HepG2 (cell line): ENCODE data around the gene CMIP. TPM values are rescaled to one million over a fixed set of nuclear protein-coding genes. Genes with fewer than 3 reads are reported as not detected.

Experiments used
- MIER3 ChIP-seq: IDR thresholded peaks from 2 replicates; pipeline ENCODE4 v1.6.1; 2016; ENCODE audit warnings: missing compliant biosample characterization, borderline replicate concordance
- MYC ChIP-seq: sonication (generic); formaldehyde crosslinking; IDR thresholded peaks from 2 replicates; pipeline ENCODE4 v1.9.0; 2021; ENCODE audit warnings: missing genetic modification reagents, borderline replicate concordance
- RAD21 ChIP-seq: fragments of 450-650 bp; formaldehyde crosslinking; IDR thresholded peaks from 2 replicates; pipeline ENCODE4 v1.5.0; 2020; ENCODE audit warnings: mild to moderate bottlenecking
- REPIN1 ChIP-seq: sonication (generic); formaldehyde crosslinking; IDR thresholded peaks from 2 replicates; pipeline ENCODE4 v1.8.0; 2022; ENCODE audit warnings: missing genetic modification reagents, low read depth, mild to moderate bottlenecking, borderline replicate concordance
- RORA ChIP-seq: sonication (generic); formaldehyde crosslinking; IDR thresholded peaks from 2 replicates; pipeline ENCODE4 v1.5.0; 2020; ENCODE audit warnings: mild to moderate bottlenecking, missing genetic modification reagents, moderate library complexity
- SSRP1 ChIP-seq: IDR thresholded peaks from 2 replicates; pipeline ENCODE4 v1.6.1; 2016; ENCODE audit warnings: control low read depth
- TCF7 ChIP-seq: sonication (generic); IDR thresholded peaks from 2 replicates; pipeline ENCODE4 v1.6.1; 2016; ENCODE audit warnings: antibody characterized with exemption, low read depth
- THYN1 ChIP-seq: sonication (generic); formaldehyde crosslinking; IDR thresholded peaks from 2 replicates; pipeline ENCODE4 v1.8.1; 2023; ENCODE audit warnings: low read depth, mild to moderate bottlenecking, moderate library complexity, missing genetic modification reagents, borderline replicate concordance
- TOPORS ChIP-seq: sonication (generic); formaldehyde crosslinking; IDR thresholded peaks from 2 replicates; pipeline ENCODE4 v1.8.0; 2023; ENCODE audit warnings: mild to moderate bottlenecking, missing genetic modification reagents
- U2AF2 ChIP-seq: fragments of 200-400 bp; formaldehyde crosslinking; IDR thresholded peaks from 2 replicates; pipeline ENCODE4 v1.6.1; 2017; ENCODE audit warnings: low read depth, mild to moderate bottlenecking, low read length
- ZBTB8A ChIP-seq: sonication (generic); formaldehyde crosslinking; IDR thresholded peaks from 2 replicates; pipeline ENCODE4 v1.4.0; 2020; ENCODE audit warnings: mild to moderate bottlenecking, low read depth, missing genetic modification reagents, borderline replicate concordance
- ZNF3 ChIP-seq: IDR thresholded peaks from 2 replicates; pipeline ENCODE4 v1.7.0; 2017; ENCODE audit warnings: inconsistent platforms
- ZNF33A ChIP-seq: sonication (generic); formaldehyde crosslinking; IDR thresholded peaks from 2 replicates; pipeline ENCODE4 v1.5.1; 2020; ENCODE audit warnings: missing genetic modification reagents, mild to moderate bottlenecking, moderate library complexity, borderline replicate concordance
- ZNF44 ChIP-seq: sonication (generic); formaldehyde crosslinking; IDR thresholded peaks from 2 replicates; pipeline ENCODE4 v1.5.1; 2020; ENCODE audit warnings: mild to moderate bottlenecking, missing genetic modification reagents
- ZNF572 ChIP-seq: sonication (generic); formaldehyde crosslinking; IDR thresholded peaks from 2 replicates; pipeline ENCODE4 v1.5.1; 2020; ENCODE audit warnings: mild to moderate bottlenecking, missing genetic modification reagents
- polyA plus RNA-seq, 8 experiments: library from polyadenylated mRNA; depleted of rRNA in 3 of 8; stranded (reverse) in 7 of 8; unstranded in 1 of 8; fragments of >200 nt; fragmentation: Illumina TruSeq in 4 of 8; extraction: Trizol in 4 of 8; gene quantifications; 2 replicates each; pipeline versions ENCODE4 v1.2.1 to v1.2.3, GENCODE V29; 2011 to 2016; ENCODE audit warnings: low read depth in 4 of 8, missing spikeins in 1 of 8, mixed read lengths in 1 of 8; ENCODE audit not compliant: insufficient read depth in 1 of 8
- total RNA-seq, 5 experiments: library from RNA; depleted of rRNA; stranded (reverse); fragments of >200 nt; fragmentation: Illumina TruSeq; extraction: Trizol; gene quantifications; 2 replicates each; pipeline ENCODE4 v1.2.3, GENCODE V29; 2016; ENCODE audit warnings: low read depth in 1 of 5
- TF ChIP-seq, protein P1 (sequence below): sonication (generic); formaldehyde crosslinking; IDR thresholded peaks from 2 replicates; pipeline ENCODE4 v1.5.0; 2020; ENCODE audit warnings: mild to moderate bottlenecking, missing genetic modification reagents, borderline replicate concordance
- TF ChIP-seq, protein P2 (sequence below): sonication (generic); formaldehyde crosslinking; IDR thresholded peaks from 2 replicates; pipeline ENCODE4 v1.4.0; 2020; ENCODE audit warnings: missing genetic modification reagents, borderline replicate concordance

The CMIP gene
- total and polyA plus RNA-seq, 2 of the 13 experiments (the other 11 are each of a cell fraction or from before 2014, with no cell fraction given) = 10.9 to 18.1 TPM

DNA sequence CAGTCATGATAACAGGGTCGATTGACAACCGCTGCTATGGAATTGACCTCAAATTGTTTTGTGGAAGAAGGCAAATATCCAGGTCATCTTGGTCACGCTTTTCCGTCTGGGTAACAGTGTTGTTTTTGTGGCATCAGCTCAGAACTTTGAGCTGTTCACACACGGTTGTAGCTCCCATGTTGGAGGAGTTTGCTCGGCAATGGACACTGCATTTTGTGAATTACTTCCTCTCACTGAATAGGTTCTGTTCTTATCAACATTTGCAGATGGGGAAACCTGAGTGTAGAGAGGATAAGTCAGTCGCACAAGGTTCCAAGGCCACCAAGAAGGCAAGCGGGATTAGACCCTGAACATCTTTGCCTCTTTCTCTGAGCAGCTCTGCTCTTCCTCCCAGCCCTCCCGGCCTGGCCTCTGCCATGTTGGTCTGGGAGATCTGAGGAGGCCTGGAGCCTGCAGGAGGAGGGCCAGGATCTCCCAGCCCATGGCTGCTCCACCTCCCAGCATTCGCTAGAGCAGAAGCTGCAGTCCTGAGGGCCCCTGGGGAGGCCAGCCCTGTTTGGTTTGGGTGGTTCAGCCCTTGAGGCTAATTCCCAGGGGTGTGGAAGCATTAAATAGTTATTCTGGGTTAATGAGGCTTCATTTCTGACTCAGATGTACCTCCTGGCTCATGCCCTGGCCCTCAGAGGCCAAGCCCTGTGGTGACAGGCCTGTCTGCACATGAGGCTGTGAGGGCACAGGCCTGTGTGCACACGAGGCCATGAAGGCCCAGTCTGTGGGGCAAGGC is 180.3 kb downstream of the CMIP start (continued):
- no peak for TF ChIP-seq ZBTB8A
- TF ChIP-seq THYN1 = no peak
- TF ChIP-seq SSRP1 (CRISPR knock-in tag) = no peak
- TF ChIP-seq, protein P1, sequence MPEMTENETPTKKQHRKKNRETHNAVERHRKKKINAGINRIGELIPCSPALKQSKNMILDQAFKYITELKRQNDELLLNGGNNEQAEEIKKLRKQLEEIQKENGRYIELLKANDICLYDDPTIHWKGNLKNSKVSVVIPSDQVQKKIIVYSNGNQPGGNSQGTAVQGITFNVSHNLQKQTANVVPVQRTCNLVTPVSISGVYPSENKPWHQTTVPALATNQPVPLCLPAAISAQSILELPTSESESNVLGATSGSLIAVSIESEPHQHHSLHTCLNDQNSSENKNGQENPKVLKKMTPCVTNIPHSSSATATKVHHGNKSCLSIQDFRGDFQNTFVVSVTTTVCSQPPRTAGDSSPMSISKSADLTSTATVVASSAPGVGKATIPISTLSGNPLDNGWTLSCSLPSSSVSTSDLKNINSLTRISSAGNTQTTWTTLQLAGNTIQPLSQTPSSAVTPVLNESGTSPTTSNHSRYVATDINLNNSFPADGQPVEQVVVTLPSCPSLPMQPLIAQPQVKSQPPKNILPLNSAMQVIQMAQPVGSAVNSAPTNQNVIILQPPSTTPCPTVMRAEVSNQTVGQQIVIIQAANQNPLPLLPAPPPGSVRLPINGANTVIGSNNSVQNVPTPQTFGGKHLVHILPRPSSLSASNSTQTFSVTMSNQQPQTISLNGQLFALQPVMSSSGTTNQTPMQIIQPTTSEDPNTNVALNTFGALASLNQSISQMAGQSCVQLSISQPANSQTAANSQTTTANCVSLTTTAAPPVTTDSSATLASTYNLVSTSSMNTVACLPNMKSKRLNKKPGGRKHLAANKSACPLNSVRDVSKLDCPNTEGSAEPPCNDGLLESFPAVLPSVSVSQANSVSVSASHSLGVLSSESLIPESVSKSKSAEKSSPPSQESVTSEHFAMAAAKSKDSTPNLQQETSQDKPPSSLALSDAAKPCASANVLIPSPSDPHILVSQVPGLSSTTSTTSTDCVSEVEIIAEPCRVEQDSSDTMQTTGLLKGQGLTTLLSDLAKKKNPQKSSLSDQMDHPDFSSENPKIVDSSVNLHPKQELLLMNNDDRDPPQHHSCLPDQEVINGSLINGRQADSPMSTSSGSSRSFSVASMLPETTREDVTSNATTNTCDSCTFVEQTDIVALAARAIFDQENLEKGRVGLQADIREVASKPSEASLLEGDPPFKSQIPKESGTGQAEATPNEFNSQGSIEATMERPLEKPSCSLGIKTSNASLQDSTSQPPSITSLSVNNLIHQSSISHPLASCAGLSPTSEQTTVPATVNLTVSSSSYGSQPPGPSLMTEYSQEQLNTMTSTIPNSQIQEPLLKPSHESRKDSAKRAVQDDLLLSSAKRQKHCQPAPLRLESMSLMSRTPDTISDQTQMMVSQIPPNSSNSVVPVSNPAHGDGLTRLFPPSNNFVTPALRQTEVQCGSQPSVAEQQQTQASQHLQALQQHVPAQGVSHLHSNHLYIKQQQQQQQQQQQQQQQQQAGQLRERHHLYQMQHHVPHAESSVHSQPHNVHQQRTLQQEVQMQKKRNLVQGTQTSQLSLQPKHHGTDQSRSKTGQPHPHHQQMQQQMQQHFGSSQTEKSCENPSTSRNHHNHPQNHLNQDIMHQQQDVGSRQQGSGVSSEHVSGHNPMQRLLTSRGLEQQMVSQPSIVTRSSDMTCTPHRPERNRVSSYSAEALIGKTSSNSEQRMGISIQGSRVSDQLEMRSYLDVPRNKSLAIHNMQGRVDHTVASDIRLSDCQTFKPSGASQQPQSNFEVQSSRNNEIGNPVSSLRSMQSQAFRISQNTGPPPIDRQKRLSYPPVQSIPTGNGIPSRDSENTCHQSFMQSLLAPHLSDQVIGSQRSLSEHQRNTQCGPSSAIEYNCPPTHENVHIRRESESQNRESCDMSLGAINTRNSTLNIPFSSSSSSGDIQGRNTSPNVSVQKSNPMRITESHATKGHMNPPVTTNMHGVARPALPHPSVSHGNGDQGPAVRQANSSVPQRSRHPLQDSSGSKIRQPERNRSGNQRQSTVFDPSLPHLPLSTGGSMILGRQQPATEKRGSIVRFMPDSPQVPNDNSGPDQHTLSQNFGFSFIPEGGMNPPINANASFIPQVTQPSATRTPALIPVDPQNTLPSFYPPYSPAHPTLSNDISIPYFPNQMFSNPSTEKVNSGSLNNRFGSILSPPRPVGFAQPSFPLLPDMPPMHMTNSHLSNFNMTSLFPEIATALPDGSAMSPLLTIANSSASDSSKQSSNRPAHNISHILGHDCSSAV (CRISPR knock-in tag) = 0 out of 2 replicates have a peak, but pooled peaks have one; percentile 54
- TF ChIP-seq, protein P2, sequence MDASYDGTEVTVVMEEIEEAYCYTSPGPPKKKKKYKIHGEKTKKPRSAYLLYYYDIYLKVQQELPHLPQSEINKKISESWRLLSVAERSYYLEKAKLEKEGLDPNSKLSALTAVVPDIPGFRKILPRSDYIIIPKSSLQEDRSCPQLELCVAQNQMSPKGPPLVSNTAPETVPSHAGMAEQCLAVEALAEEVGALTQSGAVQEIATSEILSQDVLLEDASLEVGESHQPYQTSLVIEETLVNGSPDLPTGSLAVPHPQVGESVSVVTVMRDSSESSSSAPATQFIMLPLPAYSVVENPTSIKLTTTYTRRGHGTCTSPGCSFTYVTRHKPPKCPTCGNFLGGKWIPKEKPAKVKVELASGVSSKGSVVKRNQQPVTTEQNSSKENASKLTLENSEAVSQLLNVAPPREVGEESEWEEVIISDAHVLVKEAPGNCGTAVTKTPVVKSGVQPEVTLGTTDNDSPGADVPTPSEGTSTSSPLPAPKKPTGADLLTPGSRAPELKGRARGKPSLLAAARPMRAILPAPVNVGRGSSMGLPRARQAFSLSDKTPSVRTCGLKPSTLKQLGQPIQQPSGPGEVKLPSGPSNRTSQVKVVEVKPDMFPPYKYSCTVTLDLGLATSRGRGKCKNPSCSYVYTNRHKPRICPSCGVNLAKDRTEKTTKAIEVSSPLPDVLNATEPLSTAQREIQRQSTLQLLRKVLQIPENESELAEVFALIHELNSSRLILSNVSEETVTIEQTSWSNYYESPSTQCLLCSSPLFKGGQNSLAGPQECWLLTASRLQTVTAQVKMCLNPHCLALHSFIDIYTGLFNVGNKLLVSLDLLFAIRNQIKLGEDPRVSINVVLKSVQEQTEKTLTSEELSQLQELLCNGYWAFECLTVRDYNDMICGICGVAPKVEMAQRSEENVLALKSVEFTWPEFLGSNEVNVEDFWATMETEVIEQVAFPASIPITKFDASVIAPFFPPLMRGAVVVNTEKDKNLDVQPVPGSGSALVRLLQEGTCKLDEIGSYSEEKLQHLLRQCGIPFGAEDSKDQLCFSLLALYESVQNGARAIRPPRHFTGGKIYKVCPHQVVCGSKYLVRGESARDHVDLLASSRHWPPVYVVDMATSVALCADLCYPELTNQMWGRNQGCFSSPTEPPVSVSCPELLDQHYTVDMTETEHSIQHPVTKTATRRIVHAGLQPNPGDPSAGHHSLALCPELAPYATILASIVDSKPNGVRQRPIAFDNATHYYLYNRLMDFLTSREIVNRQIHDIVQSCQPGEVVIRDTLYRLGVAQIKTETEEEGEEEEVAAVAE (CRISPR knock-in tag) = no peak
- TF ChIP-seq TCF7 = peak; percentile 22; the same call in 1 of the 2 replicates
- TF ChIP-seq U2AF2 = no peak
- no peak for TF ChIP-seq ZNF3
- no peak for TF ChIP-seq ZNF572 (CRISPR knock-in tag)
- TF ChIP-seq RORA (CRISPR knock-in tag) = no peak
- no peak for TF ChIP-seq RAD21
- TF ChIP-seq ZNF33A = no peak
- TF ChIP-seq REPIN1 (CRISPR knock-in tag) = peak; percentile 27; the same call in 1 of the 2 replicates
- no peak for TF ChIP-seq TOPORS (CRISPR knock-in tag)
- TF ChIP-seq MYC (CRISPR knock-in tag) = 0 out of 2 replicates have a peak, but pooled peaks have one; percentile 22
- peak; percentile 89; the same call in 1 of the 2 replicates for TF ChIP-seq ZNF44 (CRISPR knock-in tag)
- TF ChIP-seq MIER3 (CRISPR knock-in tag) = peak; percentile 57; the same call in 1 of the 2 replicates
